NB4 (cell line): Measurements from ENCODE around the gene FZR1.

ENCODE experiments used
- POLR2A ChIP-seq: IDR thresholded peaks from 2 replicates; pipeline ENCODE4 v1.6.1; 2011; ENCODE audit warnings: mild to moderate bottlenecking; ENCODE audit not compliant: insufficient read length; ENCODE audit errors: extremely low read depth
- TF ChIP-seq, protein P1 (sequence below): IDR thresholded peaks from one replicate; pipeline ENCODE4 v1.5.1; 2012; ENCODE audit warnings: low read depth, low read length
- TF ChIP-seq, protein P2 (sequence below): IDR thresholded peaks from 2 replicates; pipeline ENCODE4 v1.6.1; 2011; ENCODE audit warnings: low read depth, low read length

DNA sequence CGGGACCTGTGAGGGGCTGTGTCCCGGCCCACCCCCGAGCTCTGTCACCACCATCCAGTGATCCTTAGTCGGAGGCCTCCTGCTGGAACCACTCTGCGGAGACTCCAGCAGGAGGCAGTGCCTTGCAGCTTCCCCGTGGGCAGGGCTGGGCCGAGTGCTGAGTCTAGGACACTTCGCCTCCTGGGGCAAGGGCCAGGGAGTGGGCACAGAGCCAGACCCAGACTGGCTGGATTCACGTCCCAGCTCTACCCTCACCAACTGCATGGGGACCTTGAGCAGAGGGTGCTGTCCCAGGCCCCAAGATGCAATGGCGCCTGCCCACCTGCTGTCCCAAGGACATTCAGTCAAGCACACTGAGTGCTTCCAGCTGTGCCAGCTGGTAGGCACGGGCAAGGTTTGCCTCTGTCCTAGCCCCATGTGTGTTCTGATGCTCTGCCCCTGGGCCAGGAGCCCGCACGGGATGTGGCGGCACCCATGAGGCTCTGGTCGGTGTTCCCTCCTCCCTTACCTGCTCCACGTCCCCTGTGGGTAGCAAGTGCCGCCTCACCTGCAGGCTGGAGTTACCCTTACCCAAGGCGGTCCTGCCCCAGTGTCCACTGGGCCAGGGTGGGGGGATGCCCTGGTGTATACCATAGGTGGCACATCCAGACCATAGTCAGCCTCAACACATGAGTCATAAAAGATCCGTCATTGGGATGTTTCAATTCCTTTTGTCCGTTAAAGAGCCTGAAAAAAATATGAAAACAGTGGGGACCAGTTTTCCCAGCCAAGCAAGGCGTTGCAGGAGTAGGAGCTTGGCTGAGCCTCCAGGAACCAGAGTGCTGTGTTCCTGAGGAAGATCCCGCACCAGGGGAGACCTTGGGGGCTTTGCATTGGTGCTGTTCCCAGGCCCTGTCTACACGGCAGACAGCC is 7.4 kb downstream of the FZR1 start:
- TF ChIP-seq, protein P1, sequence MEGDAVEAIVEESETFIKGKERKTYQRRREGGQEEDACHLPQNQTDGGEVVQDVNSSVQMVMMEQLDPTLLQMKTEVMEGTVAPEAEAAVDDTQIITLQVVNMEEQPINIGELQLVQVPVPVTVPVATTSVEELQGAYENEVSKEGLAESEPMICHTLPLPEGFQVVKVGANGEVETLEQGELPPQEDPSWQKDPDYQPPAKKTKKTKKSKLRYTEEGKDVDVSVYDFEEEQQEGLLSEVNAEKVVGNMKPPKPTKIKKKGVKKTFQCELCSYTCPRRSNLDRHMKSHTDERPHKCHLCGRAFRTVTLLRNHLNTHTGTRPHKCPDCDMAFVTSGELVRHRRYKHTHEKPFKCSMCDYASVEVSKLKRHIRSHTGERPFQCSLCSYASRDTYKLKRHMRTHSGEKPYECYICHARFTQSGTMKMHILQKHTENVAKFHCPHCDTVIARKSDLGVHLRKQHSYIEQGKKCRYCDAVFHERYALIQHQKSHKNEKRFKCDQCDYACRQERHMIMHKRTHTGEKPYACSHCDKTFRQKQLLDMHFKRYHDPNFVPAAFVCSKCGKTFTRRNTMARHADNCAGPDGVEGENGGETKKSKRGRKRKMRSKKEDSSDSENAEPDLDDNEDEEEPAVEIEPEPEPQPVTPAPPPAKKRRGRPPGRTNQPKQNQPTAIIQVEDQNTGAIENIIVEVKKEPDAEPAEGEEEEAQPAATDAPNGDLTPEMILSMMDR: no peak
- no peak for TF ChIP-seq POLR2A
- TF ChIP-seq, protein P2, sequence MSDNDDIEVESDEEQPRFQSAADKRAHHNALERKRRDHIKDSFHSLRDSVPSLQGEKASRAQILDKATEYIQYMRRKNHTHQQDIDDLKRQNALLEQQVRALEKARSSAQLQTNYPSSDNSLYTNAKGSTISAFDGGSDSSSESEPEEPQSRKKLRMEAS: no peak
